ENCODE results near the gene KCNAB1.

Gene KCNAB1

DNA sequence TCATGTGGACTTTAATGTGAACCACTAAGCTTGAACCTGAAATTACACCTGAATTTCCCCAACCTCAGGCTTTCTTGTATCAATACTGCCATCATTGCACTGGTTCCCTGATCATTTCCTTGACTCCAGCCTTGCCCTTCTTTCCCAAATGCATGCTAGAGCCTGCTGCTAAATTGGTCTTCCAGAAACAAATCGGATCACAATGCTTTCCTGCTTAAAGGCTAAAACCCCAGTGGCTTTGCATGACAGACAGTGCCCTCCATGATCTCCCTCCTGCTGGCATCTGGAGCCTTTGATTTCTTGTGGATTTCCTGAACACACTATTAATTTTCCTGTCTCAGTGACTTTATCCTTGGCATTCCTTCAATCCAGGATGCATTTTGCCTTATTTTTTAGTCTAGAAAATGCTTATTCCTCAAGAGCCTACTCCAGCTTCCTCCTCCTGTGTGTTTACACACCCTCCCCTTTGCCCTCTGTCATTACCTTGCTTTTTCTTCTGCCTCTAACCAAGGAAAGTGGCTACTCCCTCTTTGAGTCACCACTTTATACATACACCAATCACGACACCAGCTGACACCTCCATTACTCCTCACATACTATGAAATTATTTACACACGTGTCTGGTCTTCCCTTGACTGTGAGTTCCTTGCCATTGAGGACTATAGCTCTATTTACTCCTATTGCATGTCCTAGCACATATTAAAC is 214.6 kb downstream of the KCNAB1 start:
- DNase-seq, result no peak

DNA sequence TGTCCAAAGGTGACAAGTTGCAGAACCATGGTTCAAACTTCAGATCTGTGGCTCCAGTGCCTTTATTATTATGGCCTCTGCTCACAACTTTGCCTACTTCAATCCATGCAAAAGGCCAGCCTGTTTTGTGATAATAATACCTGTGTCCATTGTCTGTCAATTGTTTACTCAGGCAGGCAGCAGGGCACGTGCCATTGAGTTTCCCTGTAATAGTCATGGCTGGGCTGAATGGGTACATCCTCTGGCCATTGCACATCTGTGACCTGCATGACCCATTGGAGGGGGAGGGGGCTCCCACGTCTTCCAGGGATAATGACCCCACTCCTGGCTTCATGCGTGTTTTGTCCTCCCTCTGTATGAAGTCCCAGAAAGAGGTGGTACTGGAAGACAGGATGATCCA is 219.1 kb downstream of the KCNAB1 start:
- DNase-seq, result no peak

DNA sequence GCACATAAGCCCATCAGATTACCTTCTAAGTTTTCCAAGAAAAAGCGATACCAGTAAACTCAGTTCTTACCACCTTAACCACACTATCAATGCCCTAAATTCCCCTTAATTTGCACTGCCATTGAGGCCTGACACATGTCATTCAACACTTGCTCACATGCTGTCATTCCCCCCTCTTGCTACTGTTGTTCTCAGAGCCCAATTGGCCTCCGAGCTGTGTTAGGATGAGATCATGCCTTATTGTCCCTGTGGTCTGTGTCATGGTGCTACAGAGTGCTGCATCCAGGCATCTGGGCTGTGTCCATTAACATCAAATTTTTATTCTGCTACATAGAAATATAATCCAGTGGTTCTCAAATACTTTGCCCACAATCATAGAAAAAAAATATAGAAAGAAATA is 221.0 kb downstream of the KCNAB1 start:
- DNase-seq, result no peak

DNA sequence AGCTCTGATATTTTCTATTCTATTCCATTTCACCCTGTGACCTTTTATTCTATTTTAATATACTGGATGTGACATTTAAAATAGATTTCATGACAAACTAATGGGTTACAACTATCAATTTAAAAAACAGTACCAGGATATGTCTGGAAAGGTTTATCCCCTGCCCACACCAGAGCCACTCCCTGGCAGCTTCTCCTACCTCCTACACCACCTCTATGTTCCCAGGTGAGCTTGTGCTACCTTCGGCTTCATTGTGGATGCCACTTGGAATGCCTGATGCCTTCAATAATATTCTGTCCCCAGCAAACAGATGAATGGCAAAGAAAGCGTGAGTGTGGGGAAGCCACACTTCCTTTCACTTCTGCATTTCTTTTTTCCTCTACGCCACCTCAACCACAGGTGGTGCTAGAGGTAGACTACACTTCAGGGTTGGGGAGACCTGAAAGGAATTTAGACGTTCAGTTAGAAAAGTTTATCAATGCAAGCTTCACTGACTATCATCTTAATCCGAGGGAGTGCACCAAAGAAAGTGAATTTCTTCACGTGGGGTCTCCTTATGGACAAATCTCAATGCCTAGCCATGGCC is 221.5 kb downstream of the KCNAB1 start:
- DNase-seq, result no peak

DNA sequence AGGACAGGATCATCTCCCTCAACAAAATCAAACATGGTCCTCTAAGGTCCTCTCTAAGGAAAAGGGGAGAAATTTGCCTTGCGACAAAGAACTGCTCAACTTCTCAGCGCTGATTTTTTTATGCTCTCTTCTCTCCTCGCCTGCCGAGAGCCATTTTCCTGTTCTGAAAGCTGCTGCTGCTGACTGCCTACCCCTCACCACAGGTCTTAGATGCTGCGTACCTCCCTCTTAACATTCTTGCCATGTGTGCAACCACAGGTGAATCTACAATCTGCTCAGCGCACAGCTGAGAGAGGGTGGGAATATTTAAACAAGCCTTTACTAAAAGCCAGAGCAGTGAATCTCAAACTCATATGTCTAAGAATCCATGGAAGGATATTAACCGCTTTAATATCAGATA is 223.8 kb downstream of the KCNAB1 start:
- DNase-seq, result no peak

DNA sequence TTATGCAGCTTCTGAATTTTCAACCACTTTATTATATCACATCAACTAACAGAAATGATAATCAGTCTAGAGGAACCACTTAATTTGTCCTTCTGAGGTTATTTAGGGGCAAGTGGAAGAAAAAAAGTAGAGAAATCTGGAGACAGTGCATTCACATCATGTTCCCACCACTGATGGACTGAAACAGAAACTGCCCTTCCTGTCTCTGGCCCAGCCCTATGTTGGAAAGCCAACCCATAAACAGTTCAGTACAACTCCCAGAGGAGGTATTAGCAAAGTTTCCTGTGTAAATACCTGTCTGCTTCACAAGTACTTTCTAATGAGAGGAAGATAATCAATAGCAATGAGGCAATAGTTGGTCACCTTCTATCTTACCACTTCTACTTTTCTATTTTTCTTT is 228.7 kb downstream of the KCNAB1 start:
- no peak for DNase-seq

DNA sequence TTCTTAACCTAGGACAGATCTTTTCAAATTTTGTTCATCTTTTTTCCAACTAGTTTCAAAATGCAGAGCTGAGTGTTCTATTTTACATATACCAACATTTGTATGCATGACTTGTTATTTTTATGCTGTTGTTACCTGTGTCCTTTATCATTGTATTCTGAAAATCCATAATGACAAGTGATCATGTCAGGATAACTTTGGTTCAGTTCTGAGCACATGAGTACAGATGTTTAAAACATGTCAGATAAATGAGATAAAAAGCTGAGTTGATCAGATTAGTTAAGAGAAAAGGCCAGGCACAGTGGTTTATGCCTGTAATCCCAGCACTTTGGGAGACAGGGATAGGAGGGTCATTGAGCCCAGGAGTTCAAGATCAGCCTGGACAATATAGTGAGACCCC is 229.6 kb downstream of the KCNAB1 start:
- DNase-seq, result no peak

DNA sequence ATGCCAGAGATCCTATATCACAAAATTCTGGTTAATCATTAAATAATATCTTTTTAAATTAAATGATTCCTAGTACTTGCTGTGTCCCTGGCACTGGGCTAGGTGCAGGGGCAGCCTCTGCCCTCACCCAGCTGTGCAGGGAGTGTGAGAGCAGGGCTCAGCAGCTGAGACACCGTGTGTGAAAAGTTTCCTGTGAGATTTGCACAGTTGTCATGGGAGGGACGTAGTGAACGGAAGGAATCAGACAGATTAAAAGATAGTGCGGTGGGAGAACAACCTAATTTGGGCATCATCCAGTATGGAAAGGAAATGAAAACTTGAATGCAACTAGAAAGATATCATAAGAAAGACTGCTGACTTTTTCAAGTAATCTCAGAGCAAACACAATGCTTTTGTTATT is 230.4 kb downstream of the KCNAB1 start:
- no peak for DNase-seq

DNA sequence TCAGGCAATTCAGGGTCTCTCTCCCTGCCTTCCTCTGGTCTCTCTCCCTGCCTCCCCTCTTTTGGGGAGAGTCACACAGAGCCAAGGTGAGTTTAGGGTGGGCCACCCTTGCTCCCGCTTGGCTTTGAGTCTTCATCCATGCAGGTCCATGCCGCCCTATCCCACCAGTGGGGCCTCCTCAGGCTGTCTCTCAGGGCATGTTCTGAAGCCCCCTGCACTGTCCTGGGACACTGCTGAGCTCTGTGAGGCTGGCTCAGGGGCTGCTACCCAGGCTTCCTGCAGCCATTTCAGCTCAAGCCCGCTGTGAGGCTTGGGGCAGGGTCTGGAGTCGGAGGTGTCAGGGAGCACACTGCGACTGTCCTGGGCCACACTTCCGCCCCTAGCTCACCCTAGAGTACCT is 231.4 kb downstream of the KCNAB1 start:
- DNase-seq, result no peak

DNA sequence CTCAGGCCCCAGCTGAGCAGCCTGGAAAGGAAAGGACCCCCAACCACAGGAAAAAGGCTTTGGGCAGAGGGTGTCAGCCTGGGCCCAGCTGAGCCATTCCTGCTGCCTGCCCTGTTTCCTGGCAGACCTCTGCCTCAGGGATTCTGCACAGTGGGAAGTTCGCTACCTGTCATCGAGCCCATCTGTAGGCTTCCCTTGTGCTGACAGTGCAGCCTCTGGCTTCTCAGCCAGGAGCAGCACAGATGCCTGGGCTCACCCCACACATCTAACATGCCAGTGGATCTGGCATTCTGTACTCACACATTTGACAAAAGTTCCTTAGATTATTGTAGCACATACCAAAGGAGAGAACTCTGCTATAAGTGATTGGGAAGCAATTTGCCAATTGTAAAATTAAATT is 232.3 kb downstream of the KCNAB1 start:
- DNase-seq, result no peak

DNA sequence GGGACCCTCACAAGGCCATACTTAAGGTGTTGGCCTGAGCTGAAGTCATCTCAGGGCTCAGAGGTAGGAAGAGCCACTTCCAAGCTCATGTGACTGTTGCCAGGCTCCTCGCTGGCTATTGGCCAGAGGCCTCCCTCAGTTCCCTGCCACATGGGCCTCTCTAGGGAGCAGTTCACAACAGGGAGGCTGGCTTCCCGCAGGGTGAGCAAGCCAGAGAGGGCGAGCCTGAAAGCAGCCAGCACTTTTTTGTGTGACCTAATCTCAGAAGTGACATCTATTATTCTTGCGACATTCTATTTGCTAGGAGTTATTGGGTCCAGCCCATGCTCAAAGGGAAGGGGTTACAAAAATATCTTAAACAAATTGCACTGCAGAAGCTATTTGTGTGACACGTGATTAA is 233.2 kb downstream of the KCNAB1 start:
- no peak for DNase-seq

DNA sequence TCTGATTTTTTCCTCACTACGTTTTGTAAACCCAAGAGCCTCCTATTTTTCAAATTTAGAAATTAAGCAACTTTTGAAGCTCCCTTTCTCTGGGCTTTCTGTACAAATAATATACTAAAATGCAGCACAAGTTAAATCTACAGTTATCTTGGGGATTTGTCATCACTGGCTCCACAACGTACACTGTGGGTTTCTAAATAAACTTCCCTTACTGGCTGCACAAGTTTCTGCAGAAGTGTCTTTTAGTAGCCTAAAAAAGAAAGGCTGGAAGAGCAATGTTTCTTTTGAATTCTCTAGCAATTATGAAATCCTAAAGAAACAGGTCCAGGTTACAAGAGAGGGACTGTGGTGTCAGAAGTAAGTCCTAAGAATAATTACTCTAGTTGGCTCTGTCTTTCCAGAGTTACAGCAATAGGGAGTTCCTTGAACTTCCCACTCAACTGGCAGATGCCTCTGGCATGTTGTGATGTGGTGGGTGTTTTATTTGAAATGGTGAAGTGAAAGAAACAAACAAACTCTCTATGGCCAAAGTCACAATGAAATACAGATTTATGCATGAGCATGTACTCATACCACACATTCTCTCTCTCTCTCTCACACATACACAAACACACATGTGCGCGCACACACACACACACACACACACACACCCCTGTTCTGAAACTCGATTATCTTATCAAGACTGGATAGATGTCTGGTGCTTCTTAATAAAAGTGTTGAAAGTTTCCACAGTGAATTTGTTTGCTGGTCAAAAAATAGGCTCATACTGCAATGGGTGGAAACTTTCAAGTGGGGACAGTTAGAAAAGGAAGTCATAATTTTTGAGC is 236.4 kb downstream of the KCNAB1 start:
- no peak for DNase-seq

DNA sequence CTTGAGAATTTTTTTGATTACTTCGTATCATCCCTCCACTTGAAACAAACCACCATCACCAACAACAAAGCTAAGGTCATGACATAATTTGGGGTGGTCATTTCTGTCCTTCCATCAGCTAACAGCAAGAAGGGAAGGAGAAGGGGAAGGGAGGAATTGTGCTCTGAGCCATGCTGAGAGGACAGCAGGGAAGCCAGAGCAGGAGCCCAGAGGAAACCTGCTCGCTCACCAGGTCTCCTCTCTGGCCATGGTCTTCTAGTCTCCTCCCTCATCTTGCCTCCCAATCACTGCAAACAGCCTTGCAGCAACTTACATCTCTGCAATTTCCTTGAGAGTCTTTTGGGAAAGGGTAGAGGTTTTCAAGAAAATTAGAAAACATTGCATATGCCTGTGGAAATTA is 237.9 kb downstream of the KCNAB1 start:
- DNase-seq, result no peak

DNA sequence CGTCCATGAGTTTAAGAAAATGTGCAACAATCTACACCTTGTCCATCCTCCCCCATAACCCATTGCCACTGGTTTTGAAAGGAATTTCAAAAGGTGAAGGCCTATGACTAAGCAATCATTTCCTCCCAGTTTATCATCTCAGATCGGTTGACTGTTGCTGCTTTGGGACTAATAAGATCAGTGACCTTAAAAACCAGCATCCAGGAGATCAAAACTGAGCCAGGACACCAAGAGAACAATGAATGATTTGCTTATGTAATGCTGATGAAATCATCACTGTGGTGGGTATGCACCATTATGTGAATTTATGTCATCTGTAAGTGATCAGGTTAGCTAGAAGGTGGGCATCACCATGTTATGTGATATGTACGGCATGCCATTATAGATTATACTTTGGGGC is 239.0 kb downstream of the KCNAB1 start:
- DNase-seq, result no peak

DNA sequence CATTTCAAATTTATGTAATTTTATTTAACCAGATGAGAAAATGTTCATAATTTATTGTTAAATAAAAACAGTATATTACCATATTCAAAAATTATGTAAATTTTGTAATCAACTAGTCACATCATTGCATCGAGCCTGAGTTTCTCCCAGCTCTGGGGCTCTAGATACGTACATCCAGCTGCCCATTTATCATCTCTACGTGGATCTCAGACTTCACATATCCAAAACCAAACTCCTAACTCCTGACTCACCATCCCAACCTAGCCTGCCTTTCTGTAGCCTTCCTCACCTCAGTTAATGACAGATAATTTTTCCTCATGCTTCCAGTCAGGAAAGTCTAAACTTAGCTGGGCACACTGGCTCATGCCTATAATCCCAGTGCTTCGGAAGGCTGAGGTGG is 239.7 kb downstream of the KCNAB1 start:
- no peak for DNase-seq

DNA sequence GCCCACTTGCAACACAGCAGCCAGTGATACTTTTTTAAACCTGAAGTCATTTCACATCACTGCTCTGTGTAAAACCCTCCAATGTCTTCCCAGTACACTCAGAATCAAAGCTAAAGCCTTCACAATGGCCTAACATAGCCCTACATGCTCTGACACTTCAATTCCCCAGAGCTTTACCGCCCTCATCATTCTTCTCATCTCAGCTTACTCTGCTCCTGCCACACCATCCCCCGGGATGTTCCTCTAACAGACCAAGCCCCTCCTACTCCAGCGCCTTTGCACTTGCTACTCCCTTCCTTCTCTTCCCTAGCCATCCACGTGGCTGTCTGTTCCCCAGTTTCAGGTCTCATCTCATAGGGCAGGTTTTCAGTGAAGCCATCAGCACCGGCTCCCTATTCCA is 240.6 kb downstream of the KCNAB1 start:
- no peak for DNase-seq

DNA sequence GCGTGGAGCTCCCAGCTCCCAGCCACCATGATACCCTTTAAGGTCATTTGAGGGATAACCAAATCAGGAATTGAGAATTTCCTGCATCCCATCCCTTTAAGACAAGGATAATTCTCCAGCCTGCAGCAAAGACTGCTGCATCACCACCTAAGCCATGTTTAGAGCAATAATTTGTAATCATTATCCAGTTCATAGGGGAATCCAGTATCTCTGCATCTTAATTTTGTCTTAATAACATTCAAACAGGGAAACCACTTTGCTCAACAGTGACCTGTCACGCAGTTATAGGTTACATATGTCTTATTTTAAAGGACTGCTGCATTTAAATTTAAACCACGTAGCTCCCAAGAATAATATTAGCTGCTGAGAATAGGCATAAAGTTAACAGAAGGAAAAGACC is 246.2 kb downstream of the KCNAB1 start:
- DNase-seq, result no peak

DNA sequence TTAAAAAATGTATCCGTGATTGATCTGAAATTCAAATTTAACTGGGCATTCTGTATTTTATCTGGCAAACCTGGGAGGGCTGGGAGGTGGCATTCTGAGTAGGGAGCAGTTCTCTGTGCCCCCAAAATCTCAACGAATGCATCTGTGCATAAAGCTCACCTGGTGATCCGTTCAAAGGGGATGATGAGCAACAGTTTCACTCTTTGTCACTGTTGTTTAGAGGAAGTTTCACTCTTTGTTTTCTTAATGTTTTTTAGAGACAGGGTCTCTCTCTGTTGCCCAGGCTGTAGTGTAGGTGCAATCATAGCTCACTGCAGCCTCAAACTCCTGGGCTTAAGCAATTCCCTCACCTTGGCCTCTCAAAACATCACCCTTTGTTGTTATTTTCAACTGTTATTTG is 247.8 kb downstream of the KCNAB1 start:
- DNase-seq, result no peak

DNA sequence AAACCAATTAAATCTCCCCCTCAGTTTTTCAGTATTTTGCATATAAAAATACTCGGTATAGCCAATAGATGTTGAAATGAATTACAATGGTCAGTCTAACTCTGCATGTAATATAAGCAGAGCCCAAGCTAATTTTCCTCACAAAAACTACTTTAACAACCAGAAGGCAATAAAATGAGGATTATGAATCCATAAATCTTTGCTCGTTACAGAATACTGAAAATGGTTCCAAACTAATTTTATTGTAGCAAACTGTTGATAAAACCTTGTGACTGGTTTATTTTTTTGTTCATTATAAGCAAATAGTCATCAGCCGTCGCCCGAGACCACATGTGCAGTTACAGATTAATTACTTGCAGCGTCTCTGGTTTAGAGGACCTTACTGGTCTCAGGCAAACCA is 251.3 kb downstream of the KCNAB1 start:
- DNase-seq, result no peak

DNA sequence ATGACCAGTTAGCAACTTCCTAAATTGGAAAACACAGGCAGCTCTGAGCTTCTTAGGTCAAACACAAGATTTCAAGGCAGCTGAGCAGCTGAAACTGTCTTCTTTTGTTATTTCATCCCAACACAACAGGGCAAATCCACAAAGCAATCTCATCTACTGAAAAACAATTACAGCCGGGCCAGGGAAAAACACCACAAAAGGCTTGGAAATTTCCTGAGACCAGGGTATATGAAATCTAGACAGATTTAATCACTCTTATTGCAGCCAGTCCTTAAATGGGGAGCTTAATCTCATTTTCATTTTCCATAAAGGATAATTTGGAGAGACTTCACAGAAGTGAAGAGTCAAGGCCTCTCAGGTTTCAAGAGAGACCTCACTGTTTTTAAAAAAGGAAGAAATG is 252.7 kb downstream of the KCNAB1 start:
- DNase-seq, result no peak

DNA sequence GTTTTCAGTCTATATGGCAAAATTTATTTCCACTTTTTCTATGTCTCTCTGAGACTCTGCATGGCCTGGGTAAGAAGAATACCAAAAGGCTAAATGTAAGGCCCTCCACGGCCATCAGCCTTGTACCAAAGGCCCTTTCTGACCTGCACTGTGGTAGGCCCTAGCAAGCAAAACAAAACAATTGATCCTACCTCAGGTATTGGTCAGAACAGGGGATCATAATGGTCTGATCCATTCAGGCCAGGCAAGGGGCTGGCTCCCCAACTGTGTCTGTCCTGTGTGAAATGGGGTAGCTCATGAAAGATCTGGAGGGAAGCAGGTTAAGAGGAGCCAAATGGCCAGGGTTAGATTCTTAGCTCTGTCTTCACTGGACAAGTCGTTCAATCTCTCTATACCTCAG is 253.3 kb downstream of the KCNAB1 start:
- no peak for DNase-seq

DNA sequence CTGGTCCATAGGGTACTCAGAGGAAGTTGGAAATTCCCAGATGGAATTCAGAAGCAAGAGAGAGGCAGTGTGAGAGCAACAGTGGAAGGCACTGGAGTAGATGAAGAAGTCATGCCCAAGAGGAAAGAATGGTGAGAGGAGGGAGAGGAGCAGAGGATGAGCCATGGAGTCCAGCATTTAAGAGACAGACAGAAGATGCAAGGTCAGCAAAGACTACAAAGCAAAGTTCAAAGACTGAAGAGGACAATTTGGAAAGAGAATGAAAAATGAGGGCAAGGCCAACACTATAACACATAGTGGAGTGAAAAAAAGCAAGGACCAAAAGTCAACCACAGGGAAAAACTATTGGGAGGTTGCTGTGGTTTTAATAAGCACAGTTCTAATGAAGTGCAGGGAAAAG is 255.8 kb downstream of the KCNAB1 start:
- no peak for DNase-seq

DNA sequence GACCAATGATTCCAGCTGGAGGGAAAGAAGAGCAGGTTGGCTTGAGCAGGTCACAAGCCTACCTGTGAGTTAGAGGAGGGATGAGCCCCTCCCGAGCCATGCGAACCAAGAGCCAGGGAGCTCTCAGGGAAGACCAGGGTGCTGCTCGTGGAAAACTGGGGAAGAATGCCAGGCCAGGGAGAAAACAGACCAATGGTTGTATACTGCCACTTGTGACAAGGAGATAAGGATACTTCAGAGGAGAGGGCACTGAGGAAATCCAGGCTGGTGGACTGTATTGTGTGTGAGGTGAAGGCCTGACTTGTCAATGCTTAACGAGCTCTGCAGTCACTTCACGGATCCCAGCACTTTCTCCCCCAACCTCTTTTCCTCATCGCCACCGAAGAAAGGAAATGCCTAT is 256.9 kb downstream of the KCNAB1 start:
- no peak for DNase-seq

DNA sequence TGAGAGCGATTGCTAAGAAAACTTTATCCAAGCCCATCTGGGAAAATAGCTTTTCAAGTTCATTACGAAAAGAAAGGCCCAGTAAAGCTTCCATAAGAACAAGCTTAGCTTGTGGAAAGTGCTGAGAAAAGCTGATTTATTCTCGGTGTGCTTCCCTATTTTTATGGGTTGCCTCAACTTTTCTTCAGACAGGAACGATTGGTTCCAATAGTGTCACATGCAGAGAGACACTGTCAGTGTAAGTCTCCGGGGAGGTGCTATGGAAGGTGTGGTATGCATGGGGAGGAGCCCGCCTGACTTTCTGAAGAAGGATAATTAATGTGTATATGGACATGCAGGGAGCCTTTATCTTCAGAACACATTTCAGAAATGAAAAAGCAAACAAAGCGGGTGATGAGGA is 257.3 kb downstream of the KCNAB1 start:
- no peak for DNase-seq
